ENCODE measurements around the gene CCDC88C.
"Not testable (repeated sequence)": the region's sequence is repeated elsewhere in the genome, so short reads cannot be mapped to it uniquely, and the experiment has no call there.

Gene CCDC88C

DNA sequence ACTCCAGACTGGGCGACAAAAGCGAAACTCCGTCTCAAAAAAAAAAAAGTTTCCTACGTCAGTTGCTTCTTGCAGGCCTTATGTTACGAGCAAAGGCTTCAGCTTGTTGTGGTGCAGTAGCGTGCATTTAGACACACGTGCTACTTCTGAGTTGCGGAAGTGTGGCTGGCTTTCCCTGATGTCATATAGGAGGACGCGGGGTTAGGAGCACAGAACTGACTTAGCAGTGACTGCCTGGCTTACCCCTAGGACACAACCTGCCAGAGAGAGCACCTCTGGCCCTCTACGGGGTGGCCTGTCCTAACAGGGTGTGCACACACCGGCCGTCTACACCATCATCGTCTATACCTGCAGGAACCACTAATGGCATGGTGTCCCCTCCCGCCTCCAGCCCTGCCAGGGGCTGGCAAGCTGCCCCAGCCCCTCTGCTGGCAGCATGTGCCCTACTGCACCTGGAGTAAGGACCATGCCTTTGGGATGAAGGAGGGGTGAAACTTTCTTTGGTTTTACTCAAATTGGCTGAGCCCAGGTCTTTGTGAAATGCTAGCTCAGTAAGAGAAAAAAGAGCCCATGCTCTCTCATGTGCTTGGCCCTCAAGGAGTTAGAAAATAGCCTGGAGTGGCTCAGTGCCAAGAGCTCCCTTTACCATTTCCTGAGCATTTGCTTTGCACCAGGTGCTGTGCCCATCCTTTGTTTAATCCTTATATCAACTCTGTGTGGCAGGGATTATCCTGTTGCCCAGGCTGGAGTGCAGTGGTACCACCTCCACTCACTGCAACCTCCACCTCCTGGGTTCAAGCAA is 171.4 kb downstream of the CCDC88C start:
- DNase-seq (ENCODE audit: low spot score), result peak; percentile 82

DNA sequence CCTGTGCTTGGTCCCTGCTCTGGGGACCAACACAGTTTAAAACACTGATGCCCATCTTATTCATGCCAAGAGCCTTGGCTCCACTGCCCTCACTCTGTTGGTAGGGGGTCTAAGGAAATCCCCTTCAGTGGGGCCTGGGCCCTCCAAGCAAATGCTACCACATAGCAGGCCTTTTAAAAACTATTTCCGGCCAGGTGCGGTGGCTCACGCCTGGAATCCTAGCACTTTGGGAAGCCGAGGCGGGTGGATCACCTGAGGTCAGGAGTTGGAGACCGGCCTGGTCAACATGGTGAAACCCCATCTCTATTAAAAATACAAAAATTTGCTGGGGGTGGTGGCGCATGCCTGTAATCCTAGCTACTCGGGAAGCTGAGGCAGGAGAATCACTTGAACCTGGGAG is 172.0 kb downstream of the CCDC88C start:
- DNase-seq (ENCODE audit: low spot score), result not testable (repeated sequence)

DNA sequence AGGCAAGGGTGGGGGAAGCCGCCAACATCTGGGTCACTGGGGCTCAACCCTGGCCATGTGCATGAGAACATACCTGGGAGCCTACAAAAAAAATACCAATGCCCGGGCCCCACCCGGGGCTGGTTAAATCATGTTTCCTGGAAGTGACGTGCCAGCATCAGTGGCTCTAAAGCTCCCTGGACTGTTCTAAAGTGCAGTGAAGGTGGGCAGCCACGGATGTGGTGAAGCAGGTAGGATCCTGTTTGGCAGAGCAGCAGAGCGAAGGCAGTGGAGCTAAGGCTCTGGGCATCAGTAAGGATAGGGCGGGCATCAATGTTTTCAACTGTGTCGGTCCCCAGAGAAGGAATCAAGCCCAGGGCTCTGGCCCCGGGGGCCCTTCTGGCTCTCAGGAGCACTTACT is 172.6 kb downstream of the CCDC88C start:
- peak; percentile 82 for DNase-seq (ENCODE audit: low spot score)

DNA sequence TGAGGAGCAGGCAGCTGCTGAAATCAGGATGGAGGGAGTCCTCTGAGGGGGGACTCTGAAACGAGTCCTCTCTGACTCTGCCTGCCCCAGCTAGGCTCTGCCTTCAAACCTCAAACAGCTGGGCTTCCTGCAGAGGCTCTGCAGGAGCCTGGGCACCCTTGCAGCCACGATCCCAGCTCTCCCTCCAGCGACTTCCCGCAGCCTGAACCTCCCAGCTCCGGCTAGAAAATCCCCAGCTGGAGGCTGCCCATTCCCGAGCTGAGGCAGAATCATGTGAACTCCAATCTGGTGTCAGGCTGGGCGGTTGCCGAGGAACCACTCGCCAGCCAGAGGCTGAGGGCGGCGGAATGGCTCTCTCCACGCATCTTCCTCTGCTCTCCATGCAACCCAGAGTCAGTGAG is 173.1 kb downstream of the CCDC88C start, which contains the start of gene GPR68:
Gene GPR68, minus strand, starts transcription at position 204 of the 401 bp plus-strand sequence. CDS start 9,654 bp downstream, outside the sequence.
- no peak for DNase-seq (ENCODE audit: low spot score)

DNA sequence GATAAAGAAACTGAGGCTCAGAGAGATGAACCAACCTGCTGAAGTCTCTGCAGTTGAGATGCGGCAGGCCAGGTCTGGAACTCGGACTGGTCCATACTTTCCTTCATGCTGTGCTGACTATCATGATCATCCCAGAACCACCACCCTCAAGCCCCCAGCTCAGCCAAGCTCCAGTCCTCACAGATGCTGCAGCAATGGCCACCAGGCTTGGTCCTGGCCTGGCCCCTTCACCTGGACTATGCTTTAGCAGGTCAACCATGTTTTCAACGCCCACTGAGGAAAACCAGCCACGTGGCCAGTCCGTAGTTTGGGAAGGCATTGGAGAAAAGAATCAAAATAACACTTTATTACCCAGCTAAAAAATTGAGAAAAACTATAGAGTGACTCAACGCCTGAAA is 174.5 kb downstream of the CCDC88C start:
- DNase-seq (ENCODE audit: low spot score), result no peak

DNA sequence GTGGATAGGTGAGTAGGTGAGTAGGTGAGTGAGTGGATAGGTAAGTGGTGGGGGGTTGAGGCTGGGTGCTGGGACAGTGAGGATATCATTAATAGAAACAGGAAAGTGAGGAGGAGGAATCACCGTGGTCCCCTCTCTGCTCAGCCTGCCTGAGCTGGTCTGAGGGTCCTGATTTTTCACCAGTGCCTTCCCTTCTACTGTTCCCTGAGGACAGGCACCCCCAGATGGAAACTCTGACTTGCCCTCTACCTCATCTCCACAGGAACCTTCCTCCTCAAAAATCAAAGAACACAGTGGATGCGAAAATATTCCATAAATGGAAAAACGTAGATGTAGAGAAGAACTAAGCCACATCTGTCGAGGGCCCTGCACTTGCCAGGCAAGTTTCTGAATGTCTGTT is 175.0 kb downstream of the CCDC88C start:
- no peak for DNase-seq (ENCODE audit: low spot score)

DNA sequence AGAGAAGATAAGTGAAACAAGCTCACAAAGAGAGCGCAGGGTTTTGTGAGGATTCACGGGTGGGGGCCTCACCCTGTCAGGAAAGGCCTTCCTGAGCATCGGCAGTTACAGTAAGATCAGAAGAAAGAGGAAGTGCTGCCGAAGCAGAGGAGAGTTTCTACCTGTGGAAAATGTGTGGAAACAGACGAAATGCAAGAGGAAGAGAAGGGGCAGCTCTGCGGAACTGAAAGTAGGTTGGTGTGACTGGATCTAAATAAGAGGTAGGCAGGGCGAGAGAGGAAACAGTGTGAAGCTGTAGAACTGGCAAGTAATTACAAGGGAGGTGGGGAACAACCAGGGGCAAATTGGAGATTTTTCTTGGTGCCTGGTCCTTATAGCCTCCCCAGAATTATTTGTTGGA is 175.8 kb downstream of the CCDC88C start:
- peak; percentile 57 for DNase-seq (ENCODE audit: low spot score)

DNA sequence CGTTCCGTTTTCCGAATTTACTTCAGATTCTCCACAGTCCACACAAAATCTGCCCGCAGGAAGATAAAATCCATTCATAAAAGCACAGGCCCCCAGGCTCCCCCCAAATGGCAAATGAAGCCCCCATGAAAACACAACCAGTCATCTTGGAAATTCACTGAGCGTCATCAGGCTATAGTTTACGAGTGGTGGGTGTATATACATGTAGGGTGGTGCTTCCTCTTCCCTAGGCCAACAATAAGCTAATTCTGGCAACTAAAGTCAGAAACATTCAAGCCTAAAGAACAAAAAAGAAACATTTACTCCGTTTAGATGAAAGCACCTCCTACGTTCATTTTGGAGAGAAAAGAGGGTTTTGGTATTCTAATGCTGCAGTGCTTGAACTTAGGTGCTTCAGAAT is 179.0 kb downstream of the CCDC88C start:
- DNase-seq (ENCODE audit: low spot score), result no peak

DNA sequence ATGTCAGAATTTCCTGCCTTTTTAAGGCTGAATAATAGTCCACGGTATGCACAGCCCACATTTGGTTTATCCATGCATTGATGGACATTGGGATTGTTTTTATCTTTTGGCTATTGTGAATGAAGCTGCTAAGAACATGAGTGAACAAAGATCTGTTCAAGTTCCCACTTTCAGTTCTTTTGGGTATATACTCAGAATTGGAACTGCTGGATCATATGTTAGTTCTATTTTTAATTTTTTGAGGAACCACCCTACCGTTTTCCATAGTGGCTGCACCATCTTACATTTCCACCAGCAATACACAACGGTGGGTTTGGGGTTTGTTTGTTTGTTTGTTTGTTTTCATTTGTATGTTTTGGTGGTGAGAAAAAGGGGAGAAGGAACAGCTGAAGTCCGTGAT is 179.5 kb downstream of the CCDC88C start:
- DNase-seq (ENCODE audit: low spot score), result no peak

DNA sequence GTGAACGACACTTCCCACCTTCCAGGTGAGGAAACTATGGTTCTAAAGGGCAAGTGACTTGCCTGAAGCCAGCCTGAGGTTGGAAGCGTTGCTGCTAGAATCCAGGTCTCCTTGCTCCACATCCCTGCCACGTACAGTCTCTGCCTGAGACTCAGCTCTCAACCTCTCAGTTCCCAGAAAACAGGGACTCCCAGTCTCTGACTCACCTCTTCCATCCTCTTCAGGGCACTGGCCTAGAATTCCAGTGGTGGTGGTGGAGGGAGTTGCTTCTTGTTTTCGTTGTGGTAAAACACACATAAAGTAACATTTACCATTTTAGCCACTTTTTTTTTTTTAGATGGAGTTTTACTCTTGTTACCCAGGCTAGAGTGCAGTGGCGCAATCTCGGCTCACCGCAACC is 180.4 kb downstream of the CCDC88C start:
- no peak for DNase-seq (ENCODE audit: low spot score)

DNA sequence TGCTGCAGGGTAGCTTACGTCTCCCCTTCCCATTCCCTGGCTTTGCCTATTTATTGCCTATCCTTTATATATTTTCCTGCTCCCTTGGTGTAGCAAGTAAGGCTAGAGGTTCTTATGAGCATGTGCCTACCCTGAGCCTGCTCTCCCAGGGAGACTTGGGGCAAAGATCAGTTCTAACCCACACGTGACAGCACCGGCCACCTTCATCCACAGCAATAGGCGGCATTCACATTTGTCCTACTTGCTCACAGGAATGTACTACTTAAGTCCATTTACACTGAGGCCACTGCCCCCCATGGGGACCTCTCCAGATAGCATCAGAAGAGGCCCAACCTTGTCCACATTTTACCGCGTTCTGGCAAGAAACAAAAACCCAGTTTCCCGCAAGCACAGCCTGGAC is 181.8 kb downstream of the CCDC88C start:
- no peak for DNase-seq (ENCODE audit: low spot score)

DNA sequence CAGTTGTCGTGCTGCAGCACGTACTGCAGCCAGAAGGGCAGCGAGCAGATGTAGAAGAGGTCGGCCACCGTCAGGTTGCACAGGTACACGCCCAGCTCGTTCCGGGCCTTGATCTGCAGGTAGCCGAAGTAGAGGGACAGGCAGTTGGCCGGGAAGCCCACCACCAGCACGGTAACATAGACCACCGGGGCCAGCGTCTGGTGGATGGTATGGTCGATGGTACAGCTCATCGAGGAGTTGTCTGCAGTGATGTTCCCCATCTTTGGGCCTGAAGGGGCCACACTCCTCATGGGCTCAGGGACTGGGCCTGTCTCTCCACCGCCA is 182.9 kb downstream of the CCDC88C start:
- no peak for DNase-seq (ENCODE audit: low spot score)

DNA sequence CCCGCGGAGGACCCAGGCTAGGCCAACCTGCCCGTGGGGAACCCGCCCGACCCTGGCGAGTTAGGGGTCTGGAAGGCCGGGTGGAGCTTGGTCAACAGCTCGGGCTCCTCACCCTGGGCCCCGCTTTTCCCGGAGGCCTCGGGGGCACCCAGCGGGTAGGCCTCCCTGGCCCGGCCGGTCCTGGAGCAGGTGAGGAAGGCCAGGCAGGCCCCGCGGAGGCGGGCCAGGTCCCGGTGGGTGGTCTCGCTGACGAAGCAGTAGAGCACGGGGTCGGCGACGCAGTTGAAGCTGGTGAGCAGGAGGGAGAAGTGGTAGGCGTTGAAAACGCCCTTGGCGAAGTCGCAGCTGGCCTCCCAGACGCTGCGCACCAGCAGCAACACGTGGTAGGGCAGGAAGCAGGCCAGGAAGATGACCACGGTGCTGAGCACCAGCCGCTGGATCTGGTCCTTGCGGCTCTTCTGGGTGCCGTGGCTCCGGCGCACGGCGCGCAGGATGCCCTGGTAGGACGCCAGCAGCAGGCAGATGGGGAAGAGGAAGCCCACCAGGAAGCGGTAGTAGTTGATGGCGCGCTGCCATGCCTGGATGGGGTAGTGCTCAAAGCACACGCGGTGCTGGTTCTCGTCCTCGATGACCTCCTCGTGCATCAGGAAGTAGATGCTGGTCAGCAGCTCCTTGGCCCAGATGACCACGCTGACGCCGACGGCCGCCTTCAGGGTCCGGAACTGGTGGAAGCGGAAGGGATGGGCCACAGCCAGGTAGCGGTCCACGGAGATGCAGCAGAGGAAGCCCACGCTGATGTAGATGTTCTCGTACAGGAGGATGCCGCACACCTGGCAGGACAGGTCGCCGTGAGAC is 183.5 kb downstream of the CCDC88C start:
- no peak for DNase-seq (ENCODE audit: low spot score)

DNA sequence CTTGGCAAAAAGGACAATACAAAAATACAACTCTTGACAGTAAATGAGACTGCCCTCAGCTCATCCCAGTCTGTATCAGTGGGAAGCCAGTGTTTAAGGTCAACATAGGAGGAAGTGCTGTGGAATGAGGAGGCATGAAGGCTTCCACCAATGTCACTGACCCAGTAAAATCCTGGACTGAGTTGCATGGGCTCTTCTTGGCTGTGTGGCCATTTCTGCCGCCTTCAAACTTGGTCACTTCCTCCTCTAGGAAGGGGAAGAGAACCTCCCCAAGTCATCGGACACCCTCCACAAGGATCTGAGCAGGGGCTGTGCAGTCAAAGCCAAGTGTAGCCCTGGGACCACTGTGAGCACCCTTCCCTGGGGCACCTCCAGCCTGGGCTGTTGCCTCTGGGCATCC is 185.0 kb downstream of the CCDC88C start:
- DNase-seq (ENCODE audit: low spot score), result no peak

DNA sequence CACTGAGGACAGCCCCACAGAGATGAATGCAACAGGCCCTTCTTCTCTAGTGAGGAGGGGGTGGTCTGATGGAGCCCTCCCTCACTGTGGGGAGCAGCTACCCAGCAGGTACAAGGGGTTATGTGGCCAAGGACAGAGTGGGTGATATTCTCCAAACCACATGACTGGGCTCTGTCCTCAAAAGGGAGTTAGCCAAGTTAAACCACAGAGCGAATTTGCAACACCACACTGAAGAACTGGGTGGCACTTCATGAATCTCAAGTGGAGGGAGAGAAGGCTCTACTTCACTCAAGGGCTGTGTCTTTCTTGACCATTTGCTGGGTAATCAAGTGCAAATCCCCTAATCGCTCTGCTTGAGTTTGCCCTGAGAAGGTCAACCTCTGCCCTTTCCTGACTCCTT is 185.6 kb downstream of the CCDC88C start:
- DNase-seq (ENCODE audit: low spot score), result no peak

DNA sequence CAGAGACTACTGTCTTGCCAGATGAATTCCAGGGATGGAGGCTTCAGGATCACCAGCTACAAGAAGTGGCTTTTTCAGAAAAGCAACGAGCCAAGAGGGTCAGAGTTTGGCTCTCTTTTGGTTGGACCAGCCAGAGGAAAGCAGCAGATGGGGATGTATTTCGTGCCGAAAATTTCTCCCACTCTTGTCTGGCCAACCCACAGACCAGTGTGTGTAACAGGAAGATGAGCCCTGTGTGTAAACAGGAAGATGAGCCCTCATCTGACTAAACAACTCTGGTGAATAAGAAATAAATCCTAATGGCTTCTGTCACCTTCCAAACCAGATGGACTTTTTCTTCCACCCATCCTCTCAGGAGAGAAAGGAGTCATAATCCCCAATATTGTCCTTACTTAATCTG is 186.2 kb downstream of the CCDC88C start:
- DNase-seq (ENCODE audit: low spot score), result no peak

DNA sequence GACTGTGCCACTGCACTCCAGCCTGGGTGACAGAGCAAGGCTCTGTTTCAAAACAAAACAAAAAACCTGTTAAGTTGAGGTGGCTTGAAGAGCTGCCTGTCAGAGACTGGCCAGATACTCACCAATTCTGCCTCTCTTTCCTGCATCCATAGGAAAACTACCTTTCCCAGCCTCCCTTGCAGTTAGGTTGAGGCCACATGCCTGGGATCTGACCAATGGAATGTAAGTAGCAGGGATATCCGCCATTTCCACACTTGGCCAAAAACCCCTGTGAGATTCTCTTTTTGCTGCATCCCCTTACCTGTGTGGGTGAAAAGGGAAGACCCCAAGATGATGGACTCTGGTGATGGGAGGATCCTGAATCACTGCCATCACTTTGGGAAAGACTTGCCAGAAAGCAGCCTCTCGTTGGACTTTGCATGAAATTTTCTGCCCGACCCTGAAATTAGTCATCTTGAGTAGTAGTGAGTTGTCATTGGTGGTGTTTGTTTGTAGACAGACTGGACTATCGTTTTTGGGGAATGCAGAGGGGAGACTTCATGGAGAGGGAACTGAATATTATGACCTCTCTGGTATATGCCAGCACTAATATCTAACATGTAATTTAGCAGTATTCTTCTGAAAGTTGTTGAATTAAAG is 187.1 kb downstream of the CCDC88C start:
- no peak for DNase-seq (ENCODE audit: low spot score)

DNA sequence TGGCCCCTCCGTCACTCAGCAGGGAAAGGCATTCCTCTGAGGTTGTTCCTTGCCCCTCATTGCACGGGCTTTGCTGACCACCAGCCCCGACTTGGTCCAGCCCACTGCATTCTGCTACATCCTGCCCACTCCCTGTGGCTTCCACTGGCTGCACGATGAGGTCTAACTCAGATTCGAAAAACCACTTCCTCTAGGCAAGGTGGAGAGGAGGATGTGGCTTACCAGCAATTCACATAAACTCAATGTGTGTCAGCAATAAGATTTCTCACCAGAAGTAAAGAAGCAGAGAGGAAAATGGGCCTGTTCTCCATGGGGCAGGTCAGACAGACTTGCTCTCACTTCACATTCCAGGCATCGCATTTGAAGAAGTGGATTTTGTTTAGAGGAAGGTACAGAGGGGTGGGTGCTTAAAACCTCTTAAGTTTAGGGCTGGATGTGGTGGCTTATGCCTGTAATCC is 187.8 kb downstream of the CCDC88C start:
- DNase-seq (ENCODE audit: low spot score), result peak; percentile 77

DNA sequence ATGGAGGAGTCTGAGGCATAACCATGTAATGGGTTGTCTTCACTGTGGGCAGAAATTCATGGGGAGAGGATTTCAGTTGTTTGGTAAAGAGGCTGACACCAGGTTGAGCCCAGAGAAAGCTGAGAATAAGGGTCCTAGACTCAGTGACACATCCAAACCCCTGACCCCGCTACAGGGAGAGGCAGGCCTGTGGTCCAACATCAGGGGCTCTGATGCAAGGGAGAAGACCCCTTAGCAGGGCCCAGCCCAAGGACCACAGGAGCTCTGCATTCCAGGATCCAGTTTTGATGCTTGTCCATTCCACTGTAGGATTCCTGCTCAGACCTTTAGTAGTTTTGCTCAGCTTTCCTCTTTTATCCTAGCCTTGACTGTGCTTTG is 188.6 kb downstream of the CCDC88C start:
- no peak for DNase-seq (ENCODE audit: low spot score)

DNA sequence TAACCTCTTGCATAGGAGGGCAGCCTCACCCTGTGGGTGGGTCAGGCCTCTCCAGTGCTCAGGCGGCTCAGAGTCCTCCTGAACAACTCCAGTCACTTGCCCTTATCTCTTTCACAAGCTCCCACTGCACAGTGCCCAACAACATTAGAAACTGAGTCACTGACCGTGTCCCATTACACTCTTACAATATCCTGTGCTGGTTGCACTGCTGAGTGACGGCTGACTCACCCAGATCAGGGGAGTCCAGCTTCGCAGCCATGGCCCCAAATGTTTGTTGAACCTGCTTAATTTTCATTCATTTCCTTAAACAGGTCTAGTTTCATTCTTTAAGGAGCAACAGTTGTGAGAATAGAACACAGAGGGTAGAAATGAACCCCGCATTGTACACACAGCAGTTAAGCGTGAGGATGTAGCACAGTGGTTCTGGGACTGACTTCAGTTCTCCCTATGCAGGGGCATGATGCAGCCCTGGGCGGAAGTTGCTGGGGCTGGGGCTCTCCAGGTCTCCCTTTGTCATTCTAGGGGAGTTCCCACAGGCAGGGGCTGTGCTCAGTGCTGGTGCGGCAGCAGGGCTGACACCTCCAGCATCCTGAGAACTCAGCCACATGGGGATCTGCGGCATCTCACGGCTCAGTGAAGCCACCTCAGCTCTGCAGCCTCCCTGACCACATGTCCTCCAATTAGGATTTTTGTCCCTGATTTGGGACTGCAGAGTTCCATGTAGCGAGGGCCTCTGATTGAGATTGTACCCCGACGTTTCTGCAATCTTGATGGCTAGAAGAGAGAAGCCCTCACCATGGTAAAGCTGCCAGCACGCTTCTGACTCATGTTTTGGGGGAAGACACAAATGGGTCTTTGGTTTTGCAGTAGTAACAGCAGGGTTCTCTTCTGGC is 189.3 kb downstream of the CCDC88C start:
- peak; percentile 80 for DNase-seq (ENCODE audit: low spot score)

DNA sequence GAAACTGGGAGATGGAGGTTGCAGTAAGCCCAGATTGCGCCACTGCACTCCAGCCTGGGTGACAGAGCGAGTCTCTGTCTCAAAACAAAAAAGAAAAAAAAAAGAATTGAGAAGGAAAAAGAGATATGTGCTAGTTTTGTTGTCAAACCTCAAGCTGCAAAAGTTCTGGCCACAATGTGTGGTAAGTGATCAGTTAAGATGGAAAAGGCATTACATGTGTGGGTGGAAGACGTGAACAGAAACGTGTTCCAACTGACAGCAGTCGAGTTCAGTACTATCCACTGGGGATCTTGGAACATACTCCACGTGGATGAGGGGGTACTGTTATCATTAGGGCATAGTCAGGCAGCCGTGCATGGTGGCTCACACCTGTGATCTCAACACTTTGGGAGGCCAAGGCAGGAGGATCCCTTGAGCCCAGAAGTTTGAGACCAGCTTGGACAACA is 190.4 kb downstream of the CCDC88C start:
- no peak for DNase-seq (ENCODE audit: low spot score)

DNA sequence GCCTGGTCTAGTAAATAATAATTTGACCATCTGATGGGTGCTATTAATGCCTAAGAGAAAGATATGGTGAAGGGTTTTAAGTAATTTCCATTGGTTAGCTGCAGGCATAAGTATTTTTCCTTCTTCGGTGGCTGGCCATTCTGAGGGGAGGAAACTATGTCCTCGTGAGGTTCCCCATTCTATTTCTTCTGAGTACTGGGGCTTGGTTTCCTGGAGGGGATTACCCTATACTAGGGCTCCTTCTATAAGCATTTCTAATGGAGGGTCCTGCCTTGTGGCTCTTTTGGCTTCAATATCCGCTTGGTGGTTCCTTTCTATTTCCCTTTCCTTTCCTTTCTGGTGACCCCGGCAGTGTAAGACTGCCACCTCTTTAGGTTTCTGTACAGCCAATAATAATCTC is 191.3 kb downstream of the CCDC88C start:
- not testable (repeated sequence) for DNase-seq (ENCODE audit: low spot score)
